Thymus (tissue), 11 donors: ENCODE measurements around the gene RIPK3. TPM values are rescaled to one million over a fixed set of nuclear protein-coding genes. Genes with fewer than 3 reads are reported as not detected.

ENCODE experiments used
- DNase-seq, 9 donors: peaks; one replicate each; pipeline ENCODE4 v3.0.0-alpha.2; 2013; ENCODE audit warnings: low spot score in 9 of 9, low read depth in 6 of 9, missing footprints in 1 of 9
- H3K27ac ChIP-seq, 2 donors: one replicate each; pipeline ENCODE4 v1.5.1; 2013; ENCODE audit warnings: control low read depth in 1 of 2, low read depth in 1 of 2, low read length in 1 of 2, mild to moderate bottlenecking in 1 of 2, moderate library complexity in 1 of 2
- H3K27me3 ChIP-seq, 2 donors: one replicate each; pipeline ENCODE4 v1.5.1; 2013; ENCODE audit warnings: low read length in 1 of 2; ENCODE audit not compliant: control insufficient read depth in 2 of 2, insufficient read depth in 1 of 2
- H3K36me3 ChIP-seq, 2 donors: one replicate each; pipeline ENCODE4 v1.5.1; 2013; ENCODE audit warnings: low read length in 1 of 2, mild to moderate bottlenecking in 1 of 2, moderate library complexity in 1 of 2; ENCODE audit not compliant: control insufficient read depth in 2 of 2, insufficient read depth in 2 of 2
- H3K4me1 ChIP-seq, 2 donors: one replicate each; pipeline ENCODE4 v1.5.1; 2013; ENCODE audit warnings: low read length in 2 of 2; ENCODE audit not compliant: control insufficient read depth in 2 of 2, insufficient read depth in 2 of 2
- H3K4me3 ChIP-seq, 2 donors: one replicate each; pipeline ENCODE4 v1.5.1; 2013; ENCODE audit warnings: low read length in 2 of 2, control low read depth in 1 of 2, mild to moderate bottlenecking in 1 of 2
- H3K9me3 ChIP-seq, 2 donors: one replicate each; pipeline ENCODE4 v1.5.1; 2013; ENCODE audit warnings: low read length in 1 of 2, mild to moderate bottlenecking in 1 of 2; ENCODE audit not compliant: control insufficient read depth in 2 of 2, insufficient read depth in 1 of 2
- WGBS: extraction: QIAGEN DNeasy Blood & Tissue Kit; methylation state at CpG from one replicate; pipeline ENCODE4 v1.1.7; 2013; 5-methylcytosine and 5-hydroxymethylcytosine counted together
- polyA plus RNA-seq: library from polyadenylated mRNA; stranded (reverse); fragments of 200-250 nt; gene quantifications from one replicate; pipeline ENCODE4 v1.2.3, GENCODE V29; 2013
- total RNA-seq: library from RNA; stranded (reverse); fragments of 120-200 nt; gene quantifications from one replicate; pipeline ENCODE4 v1.2.4, GENCODE V29; 2013
- donor health status: healthy.

RIPK3 gene
- total and polyA plus RNA-seq, 2 donors = 10.9 to 15.2 TPM

DNA sequence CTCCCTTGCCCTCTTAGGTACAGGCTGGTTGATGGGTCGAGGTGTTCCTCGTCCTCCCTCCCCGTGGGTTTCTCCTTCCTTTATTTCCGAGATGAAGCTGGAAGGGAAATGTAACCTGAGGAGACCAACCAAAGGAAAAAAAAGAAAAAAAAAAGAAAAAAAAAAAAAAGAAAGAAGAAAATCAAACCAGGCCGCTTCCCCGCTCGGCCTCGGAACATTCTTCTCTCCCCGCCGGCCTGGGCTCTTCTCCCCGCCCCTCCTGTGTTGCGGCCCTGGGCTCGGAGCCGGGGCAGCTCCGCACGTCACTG is 26.6 kb upstream of the RIPK3 start:
- peak overlapping the region; percentile 83 to 85 for H3K27ac ChIP-seq
- H3K27me3 ChIP-seq = peaks cover 18 to 36% of the 10 kb centered on the region in 2 donors
- DNase-seq = peak in 3 of 9 donors; percentile 10 to 28 (median 23)
- peaks cover 0 to 3% of the 10 kb centered on the region in 2 donors for H3K9me3 ChIP-seq
- peaks cover 12 to 41% of the 10 kb centered on the region in 2 donors for H3K4me1 ChIP-seq
- 3% methylated on average over 16 of the region's 16 CpGs for WGBS
- no peaks in the 10 kb centered on the region for H3K36me3 ChIP-seq
- peak overlapping the region; percentile 43 to 67 for H3K4me3 ChIP-seq

DNA sequence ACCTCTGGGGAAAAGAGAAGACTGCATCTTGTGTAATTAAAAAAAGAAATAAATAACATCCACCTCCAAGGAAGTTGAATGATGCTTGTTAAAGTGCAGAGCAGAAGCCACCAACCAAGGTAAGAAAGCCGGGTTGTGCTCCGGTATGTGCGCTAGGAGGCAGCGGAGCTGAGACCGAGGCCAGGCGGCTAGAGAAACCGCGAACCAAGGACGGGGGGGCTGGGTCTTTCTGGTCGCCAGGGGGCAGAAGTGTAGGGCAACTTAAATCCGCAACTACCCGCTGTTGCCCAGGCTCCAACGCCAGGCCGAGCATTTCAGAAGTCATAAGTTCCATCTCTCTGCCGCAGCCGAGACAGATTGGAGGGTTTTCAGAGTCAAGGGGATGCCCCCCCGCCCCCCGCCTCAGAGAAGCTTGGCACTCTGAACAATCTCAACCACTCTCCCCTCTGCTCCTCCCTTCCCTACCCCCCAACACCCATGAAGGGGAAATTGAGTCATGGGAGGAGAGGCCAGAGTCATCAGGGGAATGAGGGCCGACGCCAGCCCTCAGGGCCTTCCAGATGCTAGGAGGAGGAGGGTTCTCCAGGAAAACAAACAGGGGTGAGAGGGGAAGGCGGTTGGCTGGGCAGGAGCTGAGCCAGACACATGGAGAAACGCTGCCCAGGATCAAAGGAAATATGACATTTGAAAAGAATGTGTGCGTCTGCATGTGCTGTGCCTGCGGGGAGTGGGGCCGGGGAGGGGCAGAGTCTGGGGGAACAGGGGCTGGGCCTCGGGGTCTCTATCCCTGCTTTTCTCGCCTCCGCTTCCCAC is 26.0 kb upstream of the RIPK3 start:
- Histone ChIP-seq H3K4me3 (peak overlapping the region; percentile 43 to 67), H3K9me3 (peaks cover 0 to 3% of the 10 kb centered on the region in 2 donors), H3K4me1 (peaks cover 12 to 41% of the 10 kb centered on the region in 2 donors), H3K27me3 (peaks cover 18 to 36% of the 10 kb centered on the region in 2 donors), H3K27ac (peak overlapping the region; percentile 83 to 85), H3K36me3 (no peaks in the 10 kb centered on the region)
- WGBS = 9% methylated on average over 28 of the region's 28 CpGs
- DNase-seq = peak; percentile 59 to 90 (median 67)

DNA sequence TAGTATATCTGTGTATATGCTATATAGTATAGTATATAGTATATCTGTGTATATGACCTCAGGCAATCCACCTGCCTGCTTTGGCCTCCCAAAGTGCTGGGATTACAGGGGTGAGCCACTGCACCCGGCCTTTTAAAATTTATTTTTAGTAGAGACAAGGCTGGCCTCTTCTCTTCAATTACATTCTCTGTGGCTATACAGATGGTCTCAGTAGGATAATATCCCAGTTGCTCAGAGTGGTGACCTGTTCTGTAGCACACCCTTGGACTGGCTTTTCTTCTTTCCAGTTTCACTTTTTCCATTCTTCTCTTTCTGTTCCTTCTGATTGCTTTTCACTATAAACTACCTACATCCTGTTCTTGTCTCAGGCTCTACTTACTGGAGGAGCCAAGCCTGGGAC is 25.1 kb upstream of the RIPK3 start:
- Histone ChIP-seq H3K27me3 (peaks cover 18 to 36% of the 10 kb centered on the region in 2 donors), H3K9me3 (peaks cover 0 to 3% of the 10 kb centered on the region in 2 donors), H3K4me1 (peaks cover 12 to 34% of the 10 kb centered on the region in 2 donors), H3K36me3 (no peaks in the 10 kb centered on the region), H3K4me3 (no peak overlapping the region), H3K27ac (no peak overlapping the region)
- DNase-seq = no peak
- WGBS = 88% methylated on average over 1 of the region's 1 CpG

GRCh38 chr14:24363401-24363800 is 23.6 kb upstream of the RIPK3 start:
- H3K27me3 ChIP-seq = peaks cover 18 to 28% of the 10 kb centered on the region in 2 donors
- H3K27ac ChIP-seq = no peak overlapping the region
- WGBS = 97% methylated on average over 5 of the region's 5 CpGs
- H3K4me1 ChIP-seq = peaks cover 12 to 26% of the 10 kb centered on the region in 2 donors
- DNase-seq = no peak
- no peaks in the 10 kb centered on the region for H3K36me3 ChIP-seq
- peaks cover 0 to 3% of the 10 kb centered on the region in 2 donors for H3K9me3 ChIP-seq
- H3K4me3 ChIP-seq = no peak overlapping the region

- no peak for DNase-seq
- H3K4me3 ChIP-seq = no peak overlapping the region
- no peak overlapping the region for H3K27ac ChIP-seq
- peaks cover 9 to 18% of the 10 kb centered on the region in 2 donors for H3K4me1 ChIP-seq
- peaks cover 13 to 19% of the 10 kb centered on the region in 2 donors for H3K27me3 ChIP-seq
- WGBS = 78% methylated on average over 2 of the region's 2 CpGs
- no peaks in the 10 kb centered on the region for H3K36me3 ChIP-seq
- peaks cover 0 to under 1% of the 10 kb centered on the region in 2 donors for H3K9me3 ChIP-seq
Observed at GRCh38 chr14:24362241-24362960, 22.6 kb upstream of the RIPK3 start.

DNA sequence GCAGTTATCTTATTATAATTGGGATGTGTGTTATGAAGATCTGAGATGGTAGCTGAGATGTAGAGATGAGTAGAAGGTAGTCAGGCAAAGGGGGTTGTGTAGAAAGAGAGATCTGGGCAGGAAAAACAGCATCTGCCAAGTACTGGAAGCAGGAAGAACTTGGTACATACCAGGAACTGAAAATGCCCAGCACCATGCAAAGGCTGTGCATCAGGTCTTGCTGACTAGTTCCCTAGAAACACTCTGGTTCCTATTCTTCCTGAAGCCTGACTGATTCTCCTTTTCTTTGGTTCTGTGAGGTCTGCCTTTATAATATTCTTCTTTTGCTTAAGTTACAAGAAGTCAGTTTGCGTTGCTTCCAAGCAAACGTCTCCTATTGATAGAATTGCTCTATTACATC is 21.5 kb upstream of the RIPK3 start:
- Histone ChIP-seq H3K27me3 (peaks cover 8 to 9% of the 10 kb centered on the region in 2 donors), H3K4me1 (peaks cover 5 to 9% of the 10 kb centered on the region in 2 donors)
- 97% methylated on average over 2 of the region's 2 CpGs for WGBS

DNA sequence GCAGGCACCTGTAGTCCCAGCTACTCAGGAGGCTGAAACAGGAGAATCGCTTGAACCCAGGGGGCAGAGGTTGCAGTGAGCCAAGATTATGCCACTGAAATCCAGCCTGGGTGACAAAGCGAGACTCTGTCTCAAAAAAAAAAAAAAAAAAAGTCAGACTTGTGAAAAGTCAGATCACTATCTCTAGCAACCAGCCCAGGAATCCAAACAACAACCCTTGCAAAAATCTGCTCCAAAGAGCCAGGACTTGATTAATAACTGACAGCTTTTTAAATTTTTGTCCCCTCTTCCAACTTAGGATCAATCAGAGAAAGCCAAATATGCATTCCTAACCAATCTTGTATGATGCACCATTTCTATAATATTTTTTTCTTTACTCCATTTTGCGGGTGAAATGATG is 20.5 kb upstream of the RIPK3 start:
- Histone ChIP-seq H3K36me3 (no peaks in the 10 kb centered on the region), H3K27ac (no peak overlapping the region), H3K27me3 (peaks cover 0 to 2% of the 10 kb centered on the region in 2 donors), H3K4me1 (no peaks in the 10 kb centered on the region), H3K9me3 (no peaks in the 10 kb centered on the region), H3K4me3 (no peak overlapping the region)
- no peak for DNase-seq
- 99% methylated on average over 3 of the region's 3 CpGs for WGBS

More for the DNA sequence above, 21.5 kb upstream of the RIPK3 start:
- no peak overlapping the region for H3K27ac ChIP-seq
- no peaks in the 10 kb centered on the region for H3K9me3 ChIP-seq
- H3K36me3 ChIP-seq = no peaks in the 10 kb centered on the region
- H3K4me3 ChIP-seq = no peak overlapping the region
- DNase-seq = no peak

DNA sequence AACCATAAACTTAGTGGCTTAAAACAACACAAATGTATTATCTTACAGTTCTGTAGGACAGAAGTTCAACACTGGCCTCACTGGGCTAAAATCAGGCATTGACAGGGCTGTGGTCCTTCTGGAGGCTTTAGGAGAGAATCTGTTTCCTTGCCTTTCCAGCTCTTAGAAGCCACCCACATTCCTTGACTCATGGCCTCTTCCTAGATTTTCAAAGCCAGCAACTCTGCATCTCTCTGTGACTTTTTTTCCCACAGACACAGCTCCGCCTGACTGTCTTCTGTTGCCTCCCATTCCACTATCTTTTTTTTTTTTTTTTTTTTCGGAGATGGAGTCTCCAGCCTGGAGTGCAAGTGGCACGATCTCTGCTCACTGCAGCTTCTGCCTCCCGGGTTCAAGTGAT is 16.4 kb upstream of the RIPK3 start:
- peaks cover 4 to 16% of the 10 kb centered on the region in 2 donors for H3K27me3 ChIP-seq
- no peak overlapping the region for H3K4me3 ChIP-seq
- no peak overlapping the region for H3K27ac ChIP-seq
- no peak for DNase-seq
- no peaks in the 10 kb centered on the region for H3K9me3 ChIP-seq
- H3K36me3 ChIP-seq = no peaks in the 10 kb centered on the region
- no peaks in the 10 kb centered on the region for H3K4me1 ChIP-seq
- 95% methylated on average over 4 of the region's 4 CpGs for WGBS

GRCh38 chr14:24355009-24355408 is 15.2 kb upstream of the RIPK3 start:
- H3K4me3 ChIP-seq = no peak overlapping the region
- H3K27me3 ChIP-seq = peaks cover 4 to 24% of the 10 kb centered on the region in 2 donors
- H3K4me1 ChIP-seq = no peaks in the 10 kb centered on the region
- DNase-seq = no peak
- H3K36me3 ChIP-seq = no peaks in the 10 kb centered on the region
- H3K9me3 ChIP-seq = no peaks in the 10 kb centered on the region
- 98% methylated on average over 7 of the region's 7 CpGs for WGBS
- no peak overlapping the region for H3K27ac ChIP-seq
